CD4-positive, alpha-beta T cell treated with Interleukin-1 beta for 1 hour (primary cell): ENCODE data around the gene EFR3B.

Source experiments
- DNase-seq, 2 donors: peaks; one replicate each; pipeline ENCODE4 v3.0.0-alpha.2; 2020 to 2022

Gene EFR3B

DNA sequence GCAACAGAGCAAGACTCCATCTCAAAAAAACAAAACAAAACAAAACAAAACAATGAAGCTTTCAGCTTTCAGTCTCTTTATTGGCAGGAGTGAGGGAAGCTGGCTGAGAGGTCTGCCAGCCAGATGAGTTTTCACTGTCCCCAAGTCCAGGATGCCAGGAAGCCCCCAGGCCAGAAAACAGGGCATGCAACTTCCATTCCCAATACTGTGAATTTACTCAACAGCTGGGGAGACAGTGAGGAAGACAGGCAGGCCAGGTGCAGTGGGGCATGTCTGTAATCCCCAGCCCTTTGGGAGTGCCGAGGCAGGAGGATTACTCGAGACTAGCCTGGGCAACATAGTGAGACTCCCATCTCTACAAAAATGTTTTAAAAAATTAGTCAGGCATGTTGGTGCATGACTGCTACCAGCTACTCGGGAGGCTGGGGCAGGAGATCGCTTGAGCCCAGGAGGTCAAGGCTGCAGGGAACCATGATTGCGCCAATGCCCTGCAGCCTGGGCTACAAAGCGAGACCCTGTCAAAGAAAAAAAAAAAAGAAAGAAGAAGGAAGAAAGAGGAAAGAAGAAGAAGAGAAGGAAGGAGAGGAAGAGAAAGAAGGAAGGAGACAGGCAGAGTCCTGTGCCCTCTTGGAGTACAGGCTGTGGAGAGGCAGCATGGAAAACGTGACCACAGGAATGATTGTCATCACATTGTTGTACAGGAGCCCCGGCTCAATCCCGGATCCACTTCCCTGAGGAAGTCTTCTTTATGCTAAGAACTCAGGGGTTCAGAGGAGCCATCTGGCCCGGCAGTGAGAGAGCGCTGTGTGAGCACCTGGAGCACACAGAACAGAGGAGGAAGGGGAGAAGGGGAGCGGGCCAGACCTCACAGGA, 155.7 kb downstream of the EFR3B start:
- DNase-seq: no peak

DNA sequence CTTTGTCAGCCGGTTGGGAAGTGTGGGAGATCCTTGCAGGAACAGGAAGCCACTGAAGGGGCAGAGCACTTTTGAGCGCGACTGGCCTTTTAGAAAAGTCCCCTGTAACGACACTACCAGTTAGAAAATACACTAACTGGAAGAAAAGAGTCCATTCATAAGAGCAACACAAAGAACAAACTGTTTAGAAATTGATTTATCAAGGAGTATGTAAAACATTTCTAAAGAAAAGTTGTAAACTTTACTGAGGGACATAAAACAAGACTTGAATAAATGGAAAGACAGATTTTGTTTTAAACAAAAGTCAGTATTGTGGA, 156.3 kb downstream of the EFR3B start:
- no peak for DNase-seq

GRCh38 chr2:25198576-25198975, 156.7 kb downstream of the EFR3B start:
- DNase-seq: no peak

DNA sequence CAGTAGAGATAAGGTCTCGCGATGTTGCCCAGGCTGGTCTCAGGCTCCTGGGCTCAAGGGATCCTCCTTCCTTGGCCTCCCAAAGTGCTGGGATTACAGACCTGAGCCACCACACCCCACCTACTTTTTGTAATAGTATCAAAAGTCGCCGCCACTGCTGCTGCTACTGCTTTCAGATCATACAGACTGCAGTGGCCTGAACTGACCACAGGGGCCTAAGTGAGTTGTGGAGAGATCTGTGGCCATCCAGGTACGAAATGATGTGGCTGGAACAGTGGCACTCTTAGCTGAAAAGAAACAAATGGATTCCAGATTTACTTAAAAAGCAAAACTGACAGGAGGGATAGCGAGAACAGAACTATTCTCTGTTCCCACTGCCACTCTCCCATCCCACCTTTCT, 159.4 kb downstream of the EFR3B start:
- DNase-seq: no peak

- DNase-seq: no peak
Observed at GRCh38 chr2:25201794-25202193, 159.9 kb downstream of the EFR3B start.

DNA sequence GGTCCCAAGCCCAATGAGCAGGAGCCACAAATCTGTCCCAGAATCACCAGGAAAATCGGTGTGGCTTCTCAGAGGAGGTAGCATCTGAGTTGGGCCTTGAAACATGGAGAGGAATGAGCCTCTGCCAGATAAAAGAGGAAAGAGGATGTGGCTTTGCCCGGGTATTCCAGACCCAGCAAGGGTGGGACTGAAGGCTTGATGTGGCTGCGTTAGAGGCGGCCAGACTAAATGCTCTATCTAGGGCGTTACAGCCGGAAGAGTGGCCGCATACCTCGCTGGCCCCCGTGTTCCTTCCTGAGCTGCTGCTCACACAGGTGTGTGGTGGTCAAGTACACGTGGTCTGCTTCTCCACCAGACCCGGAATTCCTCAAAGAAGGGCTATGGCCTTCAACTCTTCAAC, 160.4 kb downstream of the EFR3B start:
- DNase-seq: no peak

GRCh38 chr2:25204190-25204838, 162.4 kb downstream of the EFR3B start:
- peak; percentile 18 to 51 for DNase-seq

DNA sequence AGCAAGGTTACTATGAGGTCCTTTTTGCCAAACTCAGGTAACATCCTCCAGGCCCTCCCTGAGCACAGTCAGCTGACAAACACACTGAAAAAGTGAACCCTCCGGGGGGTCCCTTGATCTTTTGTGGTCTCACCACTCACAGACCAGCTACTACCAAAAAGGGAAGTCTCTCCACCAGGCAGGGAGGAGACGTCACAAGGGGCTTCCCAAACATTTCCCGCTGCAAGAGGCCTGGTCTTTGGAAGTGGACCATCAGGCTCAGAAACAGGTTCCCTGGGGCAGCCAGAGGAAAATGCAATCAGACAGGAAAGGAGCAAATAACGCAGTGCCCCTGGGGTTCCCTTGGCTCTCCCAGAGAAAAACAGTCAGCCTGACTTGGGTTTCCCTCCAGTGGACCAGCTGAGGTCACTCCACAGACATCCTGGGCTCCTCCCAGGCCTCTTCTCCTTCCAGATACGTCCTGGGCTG, 165.2 kb downstream of the EFR3B start:
- peak; percentile 8 to 54 for DNase-seq
